Upper lobe of left lung (tissue), 4 donors: ENCODE data around the gene HERC4.

Experiments used
- POLR2A ChIP-seq, 4 donors: fragments of 450-650 bp; IDR thresholded peaks; one replicate each; pipeline ENCODE4 v1.5.1; 2016 to 2017; ENCODE audit warnings: antibody characterized with exemption in 4 of 4, mild to moderate bottlenecking in 2 of 4
- POLR2AphosphoS5 ChIP-seq, 2 donors: sonication (generic); formaldehyde crosslinking; IDR thresholded peaks; one replicate each; pipeline ENCODE4 v1.5.1; 2017; ENCODE audit warnings: antibody characterized with exemption in 2 of 2
- TF ChIP-seq, protein P1 (sequence below), 6 experiments: fragments of 450-650 bp in 4 of 6; fragments of 200-600 bp in 2 of 6; sonication (generic) in 2 of 6; IDR thresholded peaks; one replicate each; pipeline ENCODE4 v1.5.1; 2016 to 2019; ENCODE audit warnings: antibody characterized with exemption in 6 of 6

GRCh38 chr10:68073631-68074030, 1.5 kb downstream of the HERC4 start:
- TF ChIP-seq, protein P1, sequence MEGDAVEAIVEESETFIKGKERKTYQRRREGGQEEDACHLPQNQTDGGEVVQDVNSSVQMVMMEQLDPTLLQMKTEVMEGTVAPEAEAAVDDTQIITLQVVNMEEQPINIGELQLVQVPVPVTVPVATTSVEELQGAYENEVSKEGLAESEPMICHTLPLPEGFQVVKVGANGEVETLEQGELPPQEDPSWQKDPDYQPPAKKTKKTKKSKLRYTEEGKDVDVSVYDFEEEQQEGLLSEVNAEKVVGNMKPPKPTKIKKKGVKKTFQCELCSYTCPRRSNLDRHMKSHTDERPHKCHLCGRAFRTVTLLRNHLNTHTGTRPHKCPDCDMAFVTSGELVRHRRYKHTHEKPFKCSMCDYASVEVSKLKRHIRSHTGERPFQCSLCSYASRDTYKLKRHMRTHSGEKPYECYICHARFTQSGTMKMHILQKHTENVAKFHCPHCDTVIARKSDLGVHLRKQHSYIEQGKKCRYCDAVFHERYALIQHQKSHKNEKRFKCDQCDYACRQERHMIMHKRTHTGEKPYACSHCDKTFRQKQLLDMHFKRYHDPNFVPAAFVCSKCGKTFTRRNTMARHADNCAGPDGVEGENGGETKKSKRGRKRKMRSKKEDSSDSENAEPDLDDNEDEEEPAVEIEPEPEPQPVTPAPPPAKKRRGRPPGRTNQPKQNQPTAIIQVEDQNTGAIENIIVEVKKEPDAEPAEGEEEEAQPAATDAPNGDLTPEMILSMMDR (IDR thresholded peaks at IDR 0.05), result no peak
- TF ChIP-seq POLR2AphosphoS5 (IDR thresholded peaks at IDR 0.05) (no peak), POLR2A (IDR thresholded peaks at IDR 0.05) (no peak)
